Activated CD8-positive, alpha-beta T cell treated with anti-CD3 and anti-CD28 coated beads, Interleukin-2, amount 10 ng/mL, durations not matched to agents 7 days and 5 days (primary cell): ENCODE data around the gene HOXB6. TPM values are rescaled to one million over a fixed set of nuclear protein-coding genes. Genes with fewer than 3 reads are reported as not detected.

ENCODE experiments used
- ATAC-seq: fragments of 150-1000 bp; cut with Tn5 transposase; one replicate; pipeline ENCODE4 v1.10.0; 2021; ENCODE audit warnings: moderate library complexity
- CTCF ChIA-PET: fragments of 350-600 bp; sonication (Branson Sonifier 250); formaldehyde crosslinking; loops from one replicate; lab custom pipeline; 2021; ENCODE audit warnings: antibody characterized with exemption; lab: Charles Lee
- POLR2A ChIA-PET: fragments of 350-600 bp; sonication (Branson Sonifier 250); formaldehyde crosslinking; loops from one replicate; lab custom pipeline; 2021; ENCODE audit warnings: antibody characterized with exemption; lab: Charles Lee
- DNase-seq: peaks from one replicate; pipeline ENCODE4 v3.0.0-alpha.2; 2020
- H3K27ac Mint-ChIP-seq: one replicate; pipeline ENCODE4 v1.8.0; 2021; ENCODE audit warnings: mild to moderate bottlenecking, mixed read lengths
- H3K27me3 Mint-ChIP-seq: one replicate; pipeline ENCODE4 v1.8.0; 2021; ENCODE audit warnings: low read depth, mixed read lengths
- H3K36me3 Mint-ChIP-seq: one replicate; pipeline ENCODE4 v1.8.0; 2021; ENCODE audit warnings: low read depth, mixed read lengths
- H3K4me1 Mint-ChIP-seq: one replicate; pipeline ENCODE4 v1.8.0; 2021; ENCODE audit warnings: low read depth, mixed read lengths
- H3K4me3 Mint-ChIP-seq: one replicate; pipeline ENCODE4 v1.8.0; 2021; ENCODE audit warnings: mild to moderate bottlenecking, mixed read lengths
- H3K9me3 Mint-ChIP-seq: one replicate; pipeline ENCODE4 v1.8.0; 2022; ENCODE audit warnings: mixed read lengths; ENCODE audit not compliant: insufficient read depth
- total RNA-seq, 2 experiments: library from RNA; stranded (reverse); gene quantifications; one replicate each; pipeline ENCODE4 v1.2.3, GENCODE V29; 2021

Gene HOXB6
- total RNA-seq, 2 experiments from 2014 or later: not detected

DNA sequence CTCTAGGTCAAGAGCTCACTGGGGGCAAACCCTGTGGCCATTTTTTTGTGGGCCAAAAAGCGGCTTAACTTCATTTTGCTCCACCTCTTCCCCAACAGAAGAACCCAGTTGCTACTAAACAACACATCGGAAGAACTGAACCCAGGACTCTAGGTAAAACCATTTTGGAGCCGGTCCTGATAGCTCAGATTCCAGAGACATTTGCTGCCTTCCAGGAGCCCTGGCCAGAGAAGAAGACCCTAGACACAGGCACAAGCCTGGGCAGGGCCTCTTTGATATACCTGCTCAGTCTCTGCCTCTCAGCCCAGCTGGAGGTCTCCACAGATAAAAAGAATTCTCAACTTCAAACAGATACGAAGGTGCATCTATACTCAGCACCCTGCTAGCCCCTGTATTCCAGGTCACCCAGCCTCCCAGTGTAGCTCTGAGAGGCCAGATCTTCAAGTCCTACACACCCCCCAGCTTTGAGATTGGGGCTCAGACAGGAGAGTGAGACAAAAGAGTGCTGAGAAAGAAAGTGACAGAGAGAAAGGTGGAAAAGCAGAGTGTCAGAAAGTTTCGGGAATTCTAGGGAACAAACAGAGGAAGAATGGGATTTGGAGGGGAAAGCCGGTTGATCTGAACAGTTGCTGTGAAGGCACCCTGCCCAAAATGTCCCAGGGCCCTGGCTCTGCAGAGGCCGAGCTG is 27.9 kb upstream of the HOXB6 start:
- POLR2A ChIA-PET: interaction anchor here (0.9 kb wide), 1 partner anchor 44 kb away, joined by 3 read pairs; no protein-coding TSS in a partner anchor
- peak overlapping the region; percentile 26 for H3K27ac Mint-ChIP-seq
- DNase-seq: no peak
- ATAC-seq: no peak
- H3K9me3 Mint-ChIP-seq: no peaks in the 10 kb centered on the region
- H3K27me3 Mint-ChIP-seq: peaks cover 85% of the 10 kb centered on the region
- no peak overlapping the region for H3K4me3 Mint-ChIP-seq
- H3K4me1 Mint-ChIP-seq: peaks cover 14% of the 10 kb centered on the region
- no peaks in the 10 kb centered on the region for H3K36me3 Mint-ChIP-seq
- CTCF ChIA-PET: interaction anchor here (0.8 to 1.7 kb wide), 5 partner anchors 14 to 297 kb away, joined by 4 to 6 read pairs (median 4); no protein-coding TSS in a partner anchor

DNA sequence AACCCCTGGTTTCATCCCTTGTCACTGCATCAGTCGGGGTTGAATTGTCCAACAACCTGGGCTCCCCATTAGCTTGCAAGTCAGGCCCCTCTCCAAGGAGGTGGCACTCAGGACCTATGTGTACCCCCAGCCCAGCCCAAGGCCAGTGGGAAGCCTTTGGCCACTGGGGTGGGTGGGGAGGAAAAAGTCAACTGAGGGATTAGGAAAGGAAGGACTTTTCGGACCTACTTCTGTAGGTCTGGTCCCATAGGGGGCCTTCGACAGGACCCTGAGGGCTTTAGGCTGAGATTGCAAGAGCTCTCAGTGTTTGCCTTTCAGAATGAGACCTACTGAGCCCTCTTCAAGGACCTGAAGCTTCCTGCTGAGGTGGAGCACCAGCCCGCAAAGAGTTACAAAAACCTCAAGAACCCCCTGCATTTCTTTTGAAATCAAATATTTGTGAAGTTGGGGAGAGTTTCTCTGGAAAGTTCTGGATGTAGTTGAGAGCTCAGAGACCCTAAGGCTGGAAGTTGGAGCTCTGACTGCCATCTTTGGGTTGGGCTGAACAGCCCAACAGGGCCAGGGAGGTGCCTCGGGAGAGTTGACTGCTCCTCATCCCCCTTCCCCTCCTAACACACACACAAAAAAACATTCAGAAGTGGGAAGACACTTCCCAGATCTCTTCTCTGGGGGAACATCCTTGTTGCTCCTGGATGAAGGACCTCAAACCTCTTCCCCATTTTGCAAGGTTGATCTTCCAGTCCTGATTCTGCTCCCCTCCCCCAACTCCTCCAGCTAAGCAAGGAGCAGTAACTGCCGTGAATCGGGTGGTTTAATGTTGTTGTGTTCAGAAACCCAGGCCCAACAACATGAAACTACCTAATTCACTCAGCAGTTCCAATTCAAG is 27.1 kb upstream of the HOXB6 start:
- DNase-seq (no peak), ATAC-seq (no peak)
- Mint-ChIP-seq H3K9me3 (no peaks in the 10 kb centered on the region), H3K27ac (peak overlapping the region; percentile 21), H3K36me3 (no peaks in the 10 kb centered on the region), H3K4me1 (peaks cover 16% of the 10 kb centered on the region), H3K27me3 (peaks cover 83% of the 10 kb centered on the region), H3K4me3 (no peak overlapping the region)
- POLR2A ChIA-PET: interaction anchor here (0.9 kb wide), 1 partner anchor 43 kb away, joined by 3 read pairs; no protein-coding TSS in a partner anchor
- CTCF ChIA-PET: interaction anchor here (0.8 to 1.7 kb wide), 5 partner anchors 13 to 296 kb away, joined by 4 to 6 read pairs (median 4); no protein-coding TSS in a partner anchor

DNA sequence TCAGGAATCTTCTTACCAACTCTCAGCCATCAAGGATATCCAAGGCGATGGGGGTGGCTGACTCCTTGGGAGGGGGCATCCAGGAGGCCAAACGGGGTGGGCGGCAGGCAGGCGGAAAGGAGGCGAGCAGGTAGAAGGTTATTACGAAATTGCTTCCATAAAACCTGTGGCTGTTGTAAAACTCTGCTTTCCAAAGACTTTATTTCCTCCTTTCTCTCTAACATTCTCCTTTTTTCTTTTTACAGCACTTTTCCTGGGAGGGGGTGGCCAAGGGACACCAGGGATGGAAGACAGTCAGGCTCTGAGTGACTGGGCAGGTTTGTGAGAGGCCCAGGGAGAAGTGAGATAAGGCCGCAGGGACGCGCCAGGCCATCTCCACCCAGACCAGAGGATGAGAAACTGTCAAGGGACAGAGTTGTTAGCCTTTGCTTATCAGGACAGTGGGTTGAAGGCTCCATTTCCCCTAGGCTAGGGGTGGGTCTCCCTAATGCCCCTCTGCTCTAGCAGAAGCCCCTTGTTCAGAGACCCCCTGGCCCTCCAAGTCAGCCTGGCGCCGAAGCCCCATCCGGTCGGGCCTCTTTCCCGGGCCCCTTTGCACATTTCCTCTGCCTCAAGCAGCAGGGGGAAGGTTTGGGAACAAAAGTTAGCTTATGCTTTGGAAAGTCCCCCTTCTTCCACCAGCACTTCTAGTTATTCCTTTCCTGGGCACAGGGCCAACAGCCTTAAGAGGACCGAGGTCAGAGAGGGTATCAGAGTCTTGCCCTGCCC is 26.3 kb upstream of the HOXB6 start:
- H3K4me3 Mint-ChIP-seq: no peak overlapping the region
- DNase-seq (no peak), ATAC-seq (no peak)
- H3K9me3 Mint-ChIP-seq: no peaks in the 10 kb centered on the region
- H3K27ac Mint-ChIP-seq: no peak overlapping the region
- CTCF ChIA-PET: interaction anchor here (1.5 to 1.6 kb wide), 2 partner anchors 48 to 93 kb away, joined by 4 to 5 read pairs; no protein-coding TSS in a partner anchor
- peaks cover 83% of the 10 kb centered on the region for H3K27me3 Mint-ChIP-seq
- POLR2A ChIA-PET: no interaction called here
- H3K36me3 Mint-ChIP-seq: no peaks in the 10 kb centered on the region
- peaks cover 17% of the 10 kb centered on the region for H3K4me1 Mint-ChIP-seq

DNA sequence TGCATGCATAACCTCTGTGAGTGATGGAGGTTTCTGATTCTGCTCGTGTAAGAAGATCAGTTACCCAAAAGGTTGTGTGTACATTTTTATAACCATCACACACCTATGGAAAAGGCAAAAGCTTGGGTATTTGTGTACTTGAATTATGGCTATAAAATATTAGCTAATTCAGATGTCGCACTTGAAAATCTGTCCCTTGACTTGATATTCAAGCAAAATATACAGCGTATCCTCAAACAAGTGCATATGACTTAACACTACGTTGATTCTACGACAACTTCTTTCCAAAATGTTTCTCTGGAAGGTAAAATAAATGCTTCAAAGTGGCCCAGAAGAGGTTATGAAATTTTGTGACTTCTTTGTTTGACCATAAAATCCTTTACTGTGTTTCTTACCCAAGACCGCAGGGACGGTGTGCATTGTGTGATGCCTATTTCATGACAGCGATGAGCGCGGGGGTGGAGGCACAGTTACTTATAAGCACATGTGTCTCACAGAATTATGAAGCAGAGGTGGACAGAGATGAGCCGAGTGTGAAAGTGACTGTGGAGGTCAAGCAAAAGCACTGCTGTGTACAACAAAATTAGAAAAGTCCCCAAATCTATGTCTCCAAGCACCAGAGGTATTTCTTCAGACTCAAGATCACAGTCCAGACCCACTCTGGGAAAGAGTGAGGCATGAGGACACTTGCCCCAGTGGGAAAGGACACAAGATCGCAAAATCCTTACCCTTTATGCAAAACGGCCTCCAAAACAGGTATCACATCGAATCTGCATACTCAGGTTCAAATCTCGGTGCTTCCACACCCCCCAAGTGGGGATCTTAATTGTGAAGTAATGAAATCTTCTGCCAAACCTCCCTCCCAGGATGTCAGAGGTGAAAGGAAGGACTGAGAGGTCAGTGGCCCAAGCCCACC is 25.5 kb upstream of the HOXB6 start:
- Mint-ChIP-seq H3K27me3 (peaks cover 79% of the 10 kb centered on the region), H3K27ac (no peak overlapping the region), H3K36me3 (no peaks in the 10 kb centered on the region), H3K4me3 (no peak overlapping the region), H3K4me1 (peaks cover 20% of the 10 kb centered on the region), H3K9me3 (no peaks in the 10 kb centered on the region)
- ATAC-seq: no peak
- CTCF ChIA-PET: interaction anchor here (0.7 kb wide), 1 partner anchor 10 kb away, joined by 3 read pairs; no protein-coding TSS in a partner anchor
- no peak for DNase-seq
- POLR2A ChIA-PET: no interaction called here

DNA sequence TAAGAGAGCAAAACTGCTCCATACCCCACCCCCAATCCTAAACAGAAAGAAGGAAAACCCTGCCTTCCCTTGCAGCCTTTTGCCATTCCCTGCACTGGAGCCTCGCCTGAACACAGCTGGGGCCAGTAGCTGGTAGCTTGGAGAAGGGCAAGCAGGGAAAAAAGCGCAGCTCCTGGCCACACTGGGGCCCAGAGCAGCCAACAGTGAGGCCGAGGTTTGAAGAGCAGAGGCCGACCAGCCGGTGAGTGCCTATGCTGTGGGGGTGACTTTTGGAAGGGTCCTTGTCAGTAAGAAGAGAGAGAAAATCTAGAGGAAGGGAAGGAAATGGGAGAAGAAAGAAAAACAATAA is 24.6 kb upstream of the HOXB6 start:
- H3K4me3 Mint-ChIP-seq: no peak overlapping the region
- DNase-seq (no peak), ATAC-seq (no peak)
- CTCF ChIA-PET: interaction anchor here (0.7 to 1.1 kb wide), 2 partner anchors 10 to 11 kb away, joined by 3 to 6 read pairs; no protein-coding TSS in a partner anchor
- peaks cover 23% of the 10 kb centered on the region for H3K4me1 Mint-ChIP-seq
- no peaks in the 10 kb centered on the region for H3K9me3 Mint-ChIP-seq
- H3K27me3 Mint-ChIP-seq: peaks cover 74% of the 10 kb centered on the region
- H3K27ac Mint-ChIP-seq: no peak overlapping the region
- POLR2A ChIA-PET: no interaction called here
- no peaks in the 10 kb centered on the region for H3K36me3 Mint-ChIP-seq

DNA sequence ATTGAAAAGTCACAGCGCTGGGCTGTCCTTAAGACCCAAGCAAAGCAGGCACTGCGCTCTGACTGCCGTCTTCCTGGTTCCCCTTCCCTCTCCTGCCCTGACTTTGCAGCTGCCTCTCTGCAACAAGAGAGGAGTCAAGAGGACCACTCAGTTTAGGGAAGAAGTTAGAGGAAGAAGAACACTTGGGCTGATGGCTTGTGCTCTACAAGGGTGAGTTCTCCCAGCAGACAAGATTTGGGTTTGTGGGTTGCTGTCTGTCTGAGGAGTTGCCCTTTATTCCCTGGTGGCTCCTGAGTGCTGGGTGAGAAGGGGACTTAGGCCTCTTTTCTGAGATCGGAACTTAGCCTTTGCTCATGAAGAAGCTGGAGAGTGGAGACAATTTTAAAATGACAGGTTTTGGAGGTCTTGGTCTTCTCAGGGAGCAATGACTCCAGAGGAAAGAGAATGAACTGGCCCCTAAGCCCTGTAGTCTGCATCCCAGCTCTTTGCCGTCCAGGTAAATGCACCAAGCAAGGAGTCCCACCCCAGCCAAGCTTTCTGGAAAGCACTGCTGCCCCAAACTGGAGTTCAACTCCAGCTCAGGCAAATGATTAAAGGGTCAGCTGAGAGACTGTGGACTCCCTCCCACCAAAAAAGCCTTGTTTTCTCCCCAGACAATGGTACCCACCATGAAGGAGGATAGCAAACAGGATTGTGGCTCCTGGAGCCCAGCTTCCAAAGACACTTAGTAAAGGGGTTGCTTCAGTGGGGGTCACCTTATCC is 24.0 kb upstream of the HOXB6 start:
- ATAC-seq: no peak
- DNase-seq: no peak
- Mint-ChIP-seq H3K9me3 (no peaks in the 10 kb centered on the region), H3K36me3 (no peaks in the 10 kb centered on the region), H3K27me3 (peaks cover 77% of the 10 kb centered on the region), H3K27ac (no peak overlapping the region), H3K4me3 (no peak overlapping the region), H3K4me1 (peaks cover 25% of the 10 kb centered on the region)
- POLR2A ChIA-PET: no interaction called here
- CTCF ChIA-PET: interaction anchor here (1.1 kb wide), 1 partner anchor 11 kb away, joined by 6 read pairs; no protein-coding TSS in a partner anchor

DNA sequence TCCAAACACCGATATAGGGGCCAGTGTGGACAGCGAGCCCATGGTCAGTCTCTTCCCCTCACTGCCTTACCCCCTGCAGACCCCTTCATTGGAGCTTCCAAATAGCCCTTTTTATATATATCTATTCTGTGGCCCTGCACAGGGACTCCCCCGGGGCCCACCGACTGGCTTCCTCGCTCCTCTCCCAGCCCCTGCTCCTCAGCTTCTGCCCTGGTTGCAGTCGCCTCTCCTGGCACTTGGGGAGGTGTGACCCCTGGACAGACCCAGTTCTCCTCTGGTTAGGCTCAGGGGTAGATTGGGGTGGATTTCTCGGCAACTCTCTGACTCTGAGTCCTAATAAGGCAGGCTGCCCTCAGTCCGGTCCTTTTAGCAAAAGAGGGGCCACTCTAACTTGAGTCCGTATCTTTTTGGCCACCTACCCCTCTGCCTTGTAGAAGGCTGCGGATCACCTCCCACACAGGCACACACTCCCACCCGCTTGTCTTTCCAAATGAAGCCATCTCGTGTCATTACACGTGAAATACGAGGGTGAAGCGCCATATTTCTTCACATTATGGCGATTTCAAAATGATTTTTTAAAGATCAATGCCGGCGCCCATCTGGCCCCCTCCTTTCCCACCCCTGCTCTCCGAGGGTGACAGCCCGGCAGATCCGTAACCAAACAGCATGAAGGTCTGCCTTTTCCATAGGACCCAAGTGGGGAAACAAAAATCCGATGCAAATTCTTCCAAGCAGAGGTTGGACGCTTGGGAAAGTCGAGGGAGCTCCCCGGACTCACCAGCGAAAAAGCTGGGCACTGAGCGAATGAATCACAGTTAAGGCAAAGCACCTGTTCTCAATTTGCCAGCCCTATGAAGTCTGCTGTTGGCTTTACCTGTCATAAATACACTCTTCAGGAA is 23.1 kb upstream of the HOXB6 start:
- ATAC-seq: no peak
- no peak for DNase-seq
- Mint-ChIP-seq H3K4me1 (peaks cover 24% of the 10 kb centered on the region), H3K27me3 (peaks cover 82% of the 10 kb centered on the region), H3K4me3 (no peak overlapping the region), H3K9me3 (no peaks in the 10 kb centered on the region), H3K36me3 (no peaks in the 10 kb centered on the region), H3K27ac (no peak overlapping the region)
- ChIA-PET CTCF (interaction anchor here (3.1 to 3.5 kb wide), 2 partner anchors 8 to 15 kb away, joined by 11 to 34 read pairs; no protein-coding TSS in a partner anchor), POLR2A (no interaction called here)

DNA sequence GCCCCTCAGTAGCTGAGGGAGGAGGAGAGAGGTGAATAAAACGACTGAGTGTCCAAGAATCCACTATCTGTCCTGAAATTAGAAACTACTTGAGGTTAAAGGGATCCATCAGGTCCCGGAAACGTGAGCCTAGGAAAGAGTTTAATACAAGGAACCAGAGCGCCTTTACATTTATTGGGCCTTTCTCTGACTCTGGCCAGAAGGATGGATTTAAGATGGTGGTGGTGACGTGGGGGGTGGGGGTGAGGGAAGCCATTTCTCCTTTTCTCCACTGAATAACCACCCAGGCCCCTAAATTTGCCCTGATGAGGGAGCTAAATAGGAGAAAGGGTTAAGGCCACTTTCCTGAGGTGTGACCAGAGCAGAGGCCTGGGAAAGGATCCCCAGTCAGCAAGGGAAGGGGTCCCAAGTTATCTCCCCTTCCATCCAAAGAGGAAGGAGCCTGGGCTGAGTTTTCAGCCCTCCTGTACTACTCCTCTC is 22.4 kb upstream of the HOXB6 start:
- no peaks in the 10 kb centered on the region for H3K9me3 Mint-ChIP-seq
- peaks cover 18% of the 10 kb centered on the region for H3K4me1 Mint-ChIP-seq
- peak overlapping the region; percentile 73 for H3K4me3 Mint-ChIP-seq
- H3K36me3 Mint-ChIP-seq: no peaks in the 10 kb centered on the region
- CTCF ChIA-PET: interaction anchor here (0.9 to 3.5 kb wide), 4 partner anchors 8 to 97 kb away, joined by 3 to 34 read pairs (median 8); partner anchors contain the start of gene PRAC2
- peaks cover 82% of the 10 kb centered on the region for H3K27me3 Mint-ChIP-seq
- ATAC-seq (no peak), DNase-seq (no peak)
- no peak overlapping the region for H3K27ac Mint-ChIP-seq
- POLR2A ChIA-PET: no interaction called here
